Loucy (cell line): Measurements from ENCODE around the gene GRIA2.

ENCODE experiments used
- EZH2phosphoT487 ChIP-seq: fragments of 200-600 bp; IDR thresholded peaks from 2 replicates; pipeline ENCODE4 v1.6.1; 2018; ENCODE audit warnings: antibody characterized with exemption, mild to moderate bottlenecking, moderate library complexity, borderline replicate concordance
- TF ChIP-seq, protein P1 (sequence below): fragments of 200-600 bp; sonication (generic); conservative IDR thresholded peaks from 2 replicates; pipeline ENCODE4 v1.5.1; 2014; ENCODE audit warnings: mild to moderate bottlenecking, antibody characterized with exemption, low read length

DNA sequence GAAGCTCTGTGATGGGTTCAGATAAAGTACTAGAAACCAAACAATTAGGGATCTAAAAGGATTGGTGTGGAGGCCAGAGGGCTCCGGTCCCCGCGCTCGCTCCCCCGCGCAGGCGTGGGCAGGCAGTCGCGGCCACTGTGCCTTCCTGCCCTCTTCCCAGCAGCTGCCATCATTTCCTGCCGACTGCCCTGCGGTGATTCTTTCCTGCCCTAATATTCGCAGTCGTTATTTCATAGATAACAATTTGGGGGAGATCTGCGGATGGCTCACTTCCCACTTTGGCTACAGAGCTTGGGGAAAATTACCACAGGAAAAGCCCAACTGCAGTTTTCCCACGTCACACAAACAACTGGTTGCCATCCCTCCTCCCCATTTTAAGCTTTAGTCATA lies 2.2 kb downstream of the GRIA2 start:
- TF ChIP-seq, protein P1, sequence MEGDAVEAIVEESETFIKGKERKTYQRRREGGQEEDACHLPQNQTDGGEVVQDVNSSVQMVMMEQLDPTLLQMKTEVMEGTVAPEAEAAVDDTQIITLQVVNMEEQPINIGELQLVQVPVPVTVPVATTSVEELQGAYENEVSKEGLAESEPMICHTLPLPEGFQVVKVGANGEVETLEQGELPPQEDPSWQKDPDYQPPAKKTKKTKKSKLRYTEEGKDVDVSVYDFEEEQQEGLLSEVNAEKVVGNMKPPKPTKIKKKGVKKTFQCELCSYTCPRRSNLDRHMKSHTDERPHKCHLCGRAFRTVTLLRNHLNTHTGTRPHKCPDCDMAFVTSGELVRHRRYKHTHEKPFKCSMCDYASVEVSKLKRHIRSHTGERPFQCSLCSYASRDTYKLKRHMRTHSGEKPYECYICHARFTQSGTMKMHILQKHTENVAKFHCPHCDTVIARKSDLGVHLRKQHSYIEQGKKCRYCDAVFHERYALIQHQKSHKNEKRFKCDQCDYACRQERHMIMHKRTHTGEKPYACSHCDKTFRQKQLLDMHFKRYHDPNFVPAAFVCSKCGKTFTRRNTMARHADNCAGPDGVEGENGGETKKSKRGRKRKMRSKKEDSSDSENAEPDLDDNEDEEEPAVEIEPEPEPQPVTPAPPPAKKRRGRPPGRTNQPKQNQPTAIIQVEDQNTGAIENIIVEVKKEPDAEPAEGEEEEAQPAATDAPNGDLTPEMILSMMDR: no peak
- no peak for TF ChIP-seq EZH2phosphoT487
